ENCODE measurements around the gene KCNK1.

GRCh38 chr1:233665575-233666270 lies 51.8 kb downstream of the KCNK1 start:
- TF ChIP-seq CTCF (IDR thresholded peaks at IDR 0.05; ENCODE audit: low read depth, low read length, missing input control) = no peak
- TF ChIP-seq RXRA (IDR thresholded peaks at IDR 0.05) = no peak
- TF ChIP-seq, protein P1, sequence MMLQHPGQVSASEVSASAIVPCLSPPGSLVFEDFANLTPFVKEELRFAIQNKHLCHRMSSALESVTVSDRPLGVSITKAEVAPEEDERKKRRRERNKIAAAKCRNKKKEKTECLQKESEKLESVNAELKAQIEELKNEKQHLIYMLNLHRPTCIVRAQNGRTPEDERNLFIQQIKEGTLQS (IDR thresholded peaks at IDR 0.05) = no peak
- TF ChIP-seq RAD21 (IDR thresholded peaks at IDR 0.05) = no peak
- TF ChIP-seq, protein P2, sequence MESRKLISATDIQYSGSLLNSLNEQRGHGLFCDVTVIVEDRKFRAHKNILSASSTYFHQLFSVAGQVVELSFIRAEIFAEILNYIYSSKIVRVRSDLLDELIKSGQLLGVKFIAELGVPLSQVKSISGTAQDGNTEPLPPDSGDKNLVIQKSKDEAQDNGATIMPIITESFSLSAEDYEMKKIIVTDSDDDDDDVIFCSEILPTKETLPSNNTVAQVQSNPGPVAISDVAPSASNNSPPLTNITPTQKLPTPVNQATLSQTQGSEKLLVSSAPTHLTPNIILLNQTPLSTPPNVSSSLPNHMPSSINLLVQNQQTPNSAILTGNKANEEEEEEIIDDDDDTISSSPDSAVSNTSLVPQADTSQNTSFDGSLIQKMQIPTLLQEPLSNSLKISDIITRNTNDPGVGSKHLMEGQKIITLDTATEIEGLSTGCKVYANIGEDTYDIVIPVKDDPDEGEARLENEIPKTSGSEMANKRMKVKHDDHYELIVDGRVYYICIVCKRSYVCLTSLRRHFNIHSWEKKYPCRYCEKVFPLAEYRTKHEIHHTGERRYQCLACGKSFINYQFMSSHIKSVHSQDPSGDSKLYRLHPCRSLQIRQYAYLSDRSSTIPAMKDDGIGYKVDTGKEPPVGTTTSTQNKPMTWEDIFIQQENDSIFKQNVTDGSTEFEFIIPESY (IDR thresholded peaks at IDR 0.05) = no peak
- no peak for TF ChIP-seq GABPA (IDR thresholded peaks at IDR 0.05 in 1 of 2, conservative IDR thresholded peaks at IDR 0.05 in 1 of 2)
- no peak for TF ChIP-seq YY1 (IDR thresholded peaks at IDR 0.05)
- TF ChIP-seq HNF4G (IDR thresholded peaks at IDR 0.05) = no peak

All from liver (tissue), 3 donors.